DOHH2 (cell line): ENCODE results near the gene RAB26.
"Not testable (repeated sequence)": the region's sequence is repeated elsewhere in the genome, so short reads cannot be mapped to it uniquely, and the experiment has no call there.

ENCODE experiments used
- H3F3A ChIP-seq: fragments of 200-600 bp; sonication (generic), shearing (Covaris generic); 2 replicates; pipeline ENCODE4 v1.6.0; 2016; ENCODE audit warnings: antibody characterized with exemption, mild to moderate bottlenecking; ENCODE audit not compliant: control insufficient read depth, insufficient read depth
- H3K27ac ChIP-seq: fragments of 200-600 bp; sonication (generic); 2 replicates; pipeline ENCODE4 v1.5.1; 2014; ENCODE audit warnings: low read depth, mild to moderate bottlenecking, low read length, moderate library complexity
- H3K27me3 ChIP-seq: fragments of 200-600 bp; sonication (generic); 2 replicates; pipeline ENCODE4 v1.6.1; 2014; ENCODE audit warnings: mild to moderate bottlenecking, low read length, mixed read lengths; ENCODE audit not compliant: control insufficient read depth
- H3K36me3 ChIP-seq: fragments of 200-600 bp; sonication (generic); 2 replicates; pipeline ENCODE4 v1.6.1; 2014; ENCODE audit warnings: mild to moderate bottlenecking, low read length, moderate library complexity, mixed read lengths; ENCODE audit not compliant: control insufficient read depth
- H3K4me1 ChIP-seq: fragments of 200-600 bp; sonication (generic); 2 replicates; pipeline ENCODE4 v1.6.1; 2014; ENCODE audit warnings: mild to moderate bottlenecking, low read length, mixed read lengths; ENCODE audit not compliant: control insufficient read depth
- H3K4me2 ChIP-seq: fragments of 200-600 bp; sonication (generic); 2 replicates; pipeline ENCODE4 v1.6.0; 2014; ENCODE audit warnings: mild to moderate bottlenecking, low read length, moderate library complexity
- H3K4me3 ChIP-seq: fragments of 200-600 bp; sonication (generic); 2 replicates; pipeline ENCODE4 v1.5.1; 2014; ENCODE audit warnings: mild to moderate bottlenecking, low read length, mixed read lengths
- H3K79me2 ChIP-seq: fragments of 200-600 bp; sonication (generic); 2 replicates; pipeline ENCODE4 v1.6.1; 2014; ENCODE audit warnings: mild to moderate bottlenecking, low read length, mixed read lengths; ENCODE audit not compliant: control insufficient read depth
- H3K9me2 ChIP-seq: fragments of 200-600 bp; sonication (generic); replicated peaks from 2 replicates; pipeline ENCODE4 v1.6.1; 2014; ENCODE audit warnings: mild to moderate bottlenecking, low read length, mixed read lengths; ENCODE audit not compliant: control insufficient read depth
- H3K9me3 ChIP-seq: fragments of 200-600 bp; sonication (generic); 2 replicates; pipeline ENCODE4 v1.6.1; 2014; ENCODE audit warnings: antibody characterized with exemption, low read length, mixed read lengths; ENCODE audit not compliant: control insufficient read depth, insufficient read depth
- H4K20me1 ChIP-seq: fragments of 200-600 bp; sonication (generic); 2 replicates; pipeline ENCODE4 v1.6.0; 2014; ENCODE audit warnings: low read depth, mild to moderate bottlenecking, antibody characterized with exemption, low read length, moderate library complexity; ENCODE audit not compliant: control insufficient read depth, insufficient read depth

Gene RAB26

GRCh38 chr16:2107121-2107790 lies 41.2 kb upstream of the RAB26 start:
- not testable (repeated sequence) for H3K27me3 ChIP-seq, H3K79me2 ChIP-seq, H4K20me1 ChIP-seq, H3K4me3 ChIP-seq, H3K9me2 ChIP-seq, H3F3A ChIP-seq, H3K9me3 ChIP-seq, H3K4me1 ChIP-seq, H3K36me3 ChIP-seq, H3K4me2 ChIP-seq, H3K27ac ChIP-seq

DNA sequence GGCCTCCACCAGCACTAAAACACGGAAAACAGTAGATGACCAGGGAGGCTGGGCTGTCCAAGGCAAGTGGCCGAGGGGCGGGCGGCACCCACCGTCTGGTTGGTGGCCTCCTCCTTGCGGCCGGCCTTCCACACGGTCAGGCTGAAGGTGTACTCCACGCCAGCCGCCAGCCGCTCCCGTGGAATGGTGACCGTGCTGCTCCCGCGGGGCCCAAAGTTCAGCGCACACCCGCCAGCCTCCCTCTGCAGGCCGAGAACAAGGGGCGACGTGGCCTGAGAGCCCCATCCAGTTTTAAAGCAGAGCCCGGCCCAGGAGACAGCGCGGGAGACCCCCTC lies 40.7 kb upstream of the RAB26 start:
- not testable (repeated sequence) for H3K36me3 ChIP-seq, H3K27me3 ChIP-seq, H3K9me2 ChIP-seq, H3K27ac ChIP-seq, H3K79me2 ChIP-seq, H3K9me3 ChIP-seq, H3K4me3 ChIP-seq, H3K4me2 ChIP-seq, H3K4me1 ChIP-seq, H4K20me1 ChIP-seq, H3F3A ChIP-seq

GRCh38 chr16:2108446-2109270 lies 39.8 kb upstream of the RAB26 start:
- H4K20me1 ChIP-seq, H3F3A ChIP-seq, H3K4me3 ChIP-seq, H3K9me3 ChIP-seq, H3K4me2 ChIP-seq, H3K79me2 ChIP-seq, H3K36me3 ChIP-seq, H3K4me1 ChIP-seq, H3K27me3 ChIP-seq, H3K27ac ChIP-seq, H3K9me2 ChIP-seq: not testable (repeated sequence)

DNA sequence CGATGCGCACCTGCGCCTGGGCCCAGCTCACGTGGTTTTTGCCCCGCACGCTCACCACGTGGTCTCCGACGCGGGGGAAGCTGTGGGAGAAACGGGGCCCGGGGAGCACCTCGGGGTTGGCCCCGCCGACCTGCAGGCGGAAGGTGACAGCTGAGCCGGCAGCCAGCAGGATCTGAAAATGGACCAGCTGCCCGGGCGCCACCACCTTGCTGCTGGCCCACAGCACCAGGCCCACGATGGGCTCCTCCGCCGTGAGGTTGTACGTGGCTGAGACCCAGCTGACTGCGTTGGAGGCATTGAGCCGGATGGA lies 39.2 kb upstream of the RAB26 start:
- H3K27ac ChIP-seq, H3K4me2 ChIP-seq, H3K4me3 ChIP-seq, H3F3A ChIP-seq, H3K36me3 ChIP-seq, H4K20me1 ChIP-seq, H3K9me2 ChIP-seq, H3K27me3 ChIP-seq, H3K9me3 ChIP-seq, H3K4me1 ChIP-seq, H3K79me2 ChIP-seq: not testable (repeated sequence)

DNA sequence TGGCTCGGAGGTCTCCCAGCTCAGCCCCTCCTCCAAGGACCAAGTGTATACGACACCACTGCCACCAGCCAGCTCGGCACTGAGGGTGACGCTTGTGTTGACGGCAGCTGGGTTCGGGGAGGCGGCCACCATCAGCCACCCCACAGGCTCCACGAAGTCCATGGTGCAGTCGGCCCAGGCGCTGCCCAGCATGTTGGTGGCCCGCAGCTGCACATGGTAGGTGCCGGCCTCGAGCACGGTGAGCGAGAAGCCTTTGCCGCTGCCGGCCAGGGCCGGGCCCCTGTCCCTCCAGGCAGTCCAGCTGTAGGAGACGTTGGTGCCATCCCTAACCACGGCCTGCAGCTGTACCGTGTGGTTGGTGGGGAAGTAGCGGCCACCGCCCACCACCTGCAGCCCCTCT lies 38.6 kb upstream of the RAB26 start:
- H3K27ac ChIP-seq, H3K36me3 ChIP-seq, H3K4me2 ChIP-seq, H3F3A ChIP-seq, H3K9me3 ChIP-seq, H3K4me1 ChIP-seq, H4K20me1 ChIP-seq, H3K27me3 ChIP-seq, H3K9me2 ChIP-seq, H3K79me2 ChIP-seq, H3K4me3 ChIP-seq: not testable (repeated sequence)

- H3K79me2 ChIP-seq, H3K9me2 ChIP-seq, H3K4me3 ChIP-seq, H4K20me1 ChIP-seq, H3K36me3 ChIP-seq, H3K4me2 ChIP-seq, H3K4me1 ChIP-seq, H3K27ac ChIP-seq, H3K27me3 ChIP-seq, H3F3A ChIP-seq, H3K9me3 ChIP-seq: not testable (repeated sequence)
These were observed 38.0 kb upstream of the RAB26 start for GRCh38 chr16:2110332-2111008.

DNA sequence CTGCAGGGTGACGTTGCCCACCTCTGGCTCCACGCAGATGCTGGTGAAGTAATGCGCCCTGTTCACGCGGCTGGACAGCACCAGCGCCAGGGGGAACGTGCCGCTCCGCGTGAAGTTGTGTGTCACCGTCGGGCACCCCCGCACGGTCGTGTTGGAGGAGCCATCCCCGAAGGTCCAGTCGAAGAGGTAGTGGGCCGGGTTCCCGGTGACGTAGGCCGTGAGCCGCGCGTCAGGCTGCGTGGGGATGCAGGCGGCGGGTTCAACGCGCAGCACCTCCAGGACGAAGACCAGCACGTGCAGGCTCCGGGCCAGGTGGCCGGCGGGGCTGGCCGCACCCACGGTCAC lies 37.4 kb upstream of the RAB26 start:
- not testable (repeated sequence) for H3K9me2 ChIP-seq, H3K9me3 ChIP-seq, H4K20me1 ChIP-seq, H3K4me2 ChIP-seq, H3K4me3 ChIP-seq, H3K4me1 ChIP-seq, H3K27ac ChIP-seq, H3K79me2 ChIP-seq, H3K36me3 ChIP-seq, H3K27me3 ChIP-seq, H3F3A ChIP-seq
